OCI-LY3 (cell line): ENCODE data around the gene COL27A1.

Experiments
- H2AFZ ChIP-seq: fragments of 200-600, 300-600 bp; shearing (Covaris generic); 2 replicates; pipeline ENCODE4 v1.6.0; 2014; ENCODE audit warnings: antibody characterized with exemption, low read depth, low read length
- H3K27ac ChIP-seq: fragments of 200-600, 300-600 bp; sonication (generic); 2 replicates; pipeline ENCODE4 v1.5.1; 2014; ENCODE audit warnings: mild to moderate bottlenecking, low read length, moderate library complexity, mixed read lengths
- H3K27me3 ChIP-seq: fragments of 200-600, 300-600 bp; sonication (generic); 2 replicates; pipeline ENCODE4 v1.6.1; 2014; ENCODE audit warnings: low read depth, low read length, mixed read lengths
- H3K36me3 ChIP-seq: fragments of 200-600, 300-600 bp; sonication (generic); replicated peaks from 2 replicates; pipeline ENCODE3; 2014; ENCODE audit warnings: low read depth, low read length, mixed read lengths
- H3K4me1 ChIP-seq: fragments of 300-600, 200-600 bp; sonication (generic); 2 replicates; pipeline ENCODE4 v1.6.1; 2014; ENCODE audit warnings: low read length, mixed read lengths
- H3K4me2 ChIP-seq: fragments of 200-600, 300-600 bp; sonication (generic); 2 replicates; pipeline ENCODE4 v1.6.1; 2014; ENCODE audit warnings: low read length, mixed read lengths
- H3K4me3 ChIP-seq: fragments of 300-600, 200-600 bp; sonication (generic); 2 replicates; pipeline ENCODE4 v1.5.1; 2014; ENCODE audit warnings: antibody characterized with exemption, mild to moderate bottlenecking, low read length, moderate library complexity
- H3K79me2 ChIP-seq: fragments of 300-600, 200-600 bp; shearing (Covaris generic); 2 replicates; pipeline ENCODE4 v1.6.1; 2014; ENCODE audit warnings: mild to moderate bottlenecking, low read length, mixed read lengths
- H3K9ac ChIP-seq: fragments of 300-600, 200-600 bp; shearing (Covaris generic); 2 replicates; pipeline ENCODE4 v1.6.0; 2014; ENCODE audit warnings: mild to moderate bottlenecking, low read length, moderate library complexity
- H3K9me3 ChIP-seq: fragments of 200-600, 300-600 bp; shearing (Covaris generic); 2 replicates; pipeline ENCODE4 v1.6.1; 2014; ENCODE audit warnings: low read length, mixed read lengths; ENCODE audit not compliant: insufficient read depth
- H4K20me1 ChIP-seq: fragments of 200-600, 300-600 bp; sonication (generic); 2 replicates; pipeline ENCODE4 v1.6.1; 2016; ENCODE audit warnings: low read length, mixed read lengths; ENCODE audit not compliant: insufficient read depth
- EZH2phosphoT487 ChIP-seq: fragments of 200-600 bp; shearing (Covaris generic); IDR thresholded peaks from 2 replicates; pipeline ENCODE4 v1.6.1; 2018; ENCODE audit warnings: antibody characterized with exemption, mixed run types, low read depth
- TF ChIP-seq, protein P1 (sequence below): fragments of 200-600, 300-600 bp; sonication (generic); IDR thresholded peaks from 2 replicates; pipeline ENCODE4 v1.5.1; 2014; ENCODE audit warnings: antibody characterized with exemption, low read length, low read depth

Gene COL27A1

GRCh38 chr9:114140401-114140800 is 14.9 kb upstream of the COL27A1 start:
- no peak overlapping the region for H3K4me3 ChIP-seq
- TF ChIP-seq, protein P1, sequence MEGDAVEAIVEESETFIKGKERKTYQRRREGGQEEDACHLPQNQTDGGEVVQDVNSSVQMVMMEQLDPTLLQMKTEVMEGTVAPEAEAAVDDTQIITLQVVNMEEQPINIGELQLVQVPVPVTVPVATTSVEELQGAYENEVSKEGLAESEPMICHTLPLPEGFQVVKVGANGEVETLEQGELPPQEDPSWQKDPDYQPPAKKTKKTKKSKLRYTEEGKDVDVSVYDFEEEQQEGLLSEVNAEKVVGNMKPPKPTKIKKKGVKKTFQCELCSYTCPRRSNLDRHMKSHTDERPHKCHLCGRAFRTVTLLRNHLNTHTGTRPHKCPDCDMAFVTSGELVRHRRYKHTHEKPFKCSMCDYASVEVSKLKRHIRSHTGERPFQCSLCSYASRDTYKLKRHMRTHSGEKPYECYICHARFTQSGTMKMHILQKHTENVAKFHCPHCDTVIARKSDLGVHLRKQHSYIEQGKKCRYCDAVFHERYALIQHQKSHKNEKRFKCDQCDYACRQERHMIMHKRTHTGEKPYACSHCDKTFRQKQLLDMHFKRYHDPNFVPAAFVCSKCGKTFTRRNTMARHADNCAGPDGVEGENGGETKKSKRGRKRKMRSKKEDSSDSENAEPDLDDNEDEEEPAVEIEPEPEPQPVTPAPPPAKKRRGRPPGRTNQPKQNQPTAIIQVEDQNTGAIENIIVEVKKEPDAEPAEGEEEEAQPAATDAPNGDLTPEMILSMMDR: no peak
- no peak for TF ChIP-seq EZH2phosphoT487
- no peaks in the 10 kb centered on the region for H3K79me2 ChIP-seq
- H3K9ac ChIP-seq: no peak overlapping the region
- H3K9me3 ChIP-seq: no peaks in the 10 kb centered on the region
- no peaks in the 10 kb centered on the region for H3K4me1 ChIP-seq
- H3K27me3 ChIP-seq: peaks cover 77% of the 10 kb centered on the region
- H2AFZ ChIP-seq: no peak overlapping the region
- no peaks in the 10 kb centered on the region for H3K36me3 ChIP-seq
- no peak overlapping the region for H3K27ac ChIP-seq
- no peak overlapping the region for H3K4me2 ChIP-seq
- H4K20me1 ChIP-seq: no peaks in the 10 kb centered on the region

GRCh38 chr9:114140850-114141249 is 14.5 kb upstream of the COL27A1 start:
- H3K27me3 ChIP-seq: peaks cover 74% of the 10 kb centered on the region
- no peak overlapping the region for H3K4me2 ChIP-seq
- H3K27ac ChIP-seq: no peak overlapping the region
- no peaks in the 10 kb centered on the region for H3K36me3 ChIP-seq
- H4K20me1 ChIP-seq: no peaks in the 10 kb centered on the region
- H3K9me3 ChIP-seq: no peaks in the 10 kb centered on the region
- TF ChIP-seq, protein P1: no peak
- no peak for TF ChIP-seq EZH2phosphoT487
- no peak overlapping the region for H3K4me3 ChIP-seq
- no peak overlapping the region for H3K9ac ChIP-seq
- H2AFZ ChIP-seq: no peak overlapping the region
- no peaks in the 10 kb centered on the region for H3K4me1 ChIP-seq
- no peaks in the 10 kb centered on the region for H3K79me2 ChIP-seq

DNA sequence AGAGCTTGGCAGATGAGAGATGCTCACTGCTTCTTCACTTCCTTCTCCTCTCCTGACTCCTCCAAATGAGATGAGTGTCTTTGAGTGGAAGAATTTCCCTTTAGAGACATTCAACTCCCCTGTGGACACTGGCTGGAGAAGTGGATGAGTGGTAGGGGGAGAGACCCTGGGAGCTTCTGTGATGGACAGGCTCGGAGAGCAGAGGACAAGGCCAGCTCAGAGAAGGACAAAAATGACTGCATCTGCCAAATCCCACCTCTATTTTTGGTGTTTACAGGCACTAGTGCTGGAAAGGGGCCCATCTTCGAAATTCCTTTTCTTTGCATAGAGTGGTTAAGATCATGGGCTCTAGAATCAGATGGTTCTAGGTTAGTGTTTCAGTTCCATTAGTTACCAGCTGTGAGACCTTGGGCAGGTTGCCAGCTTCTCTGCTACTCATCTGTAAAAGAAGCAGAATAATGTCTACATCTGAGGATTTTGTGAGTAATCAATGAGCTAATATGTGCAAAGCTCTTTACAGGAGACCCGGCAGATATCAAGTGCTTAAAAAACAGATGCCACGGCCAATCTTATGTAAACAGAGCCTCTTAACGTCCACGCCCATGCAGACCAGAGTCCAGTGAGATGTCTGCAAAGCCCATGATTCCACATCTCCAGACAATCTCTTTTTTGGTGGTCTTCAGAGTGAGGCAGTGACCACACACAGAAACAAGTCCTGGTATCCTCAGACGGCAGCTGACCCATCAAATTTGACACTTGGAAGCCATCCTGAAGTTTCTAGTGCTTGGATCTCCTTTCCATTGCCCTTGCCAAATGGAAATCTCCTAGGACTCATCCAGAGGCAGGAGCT is 13.6 kb upstream of the COL27A1 start:
- Histone ChIP-seq H3K4me2 (no peak overlapping the region), H3K9ac (no peak overlapping the region), H3K79me2 (no peaks in the 10 kb centered on the region), H3K36me3 (no peaks in the 10 kb centered on the region), H3K4me1 (no peaks in the 10 kb centered on the region), H3K27ac (no peak overlapping the region), H2AFZ (no peak overlapping the region), H4K20me1 (no peaks in the 10 kb centered on the region), H3K27me3 (peaks cover 67% of the 10 kb centered on the region), H3K9me3 (no peaks in the 10 kb centered on the region), H3K4me3 (no peak overlapping the region)
- TF ChIP-seq, protein P1: no peak
- TF ChIP-seq EZH2phosphoT487: no peak

GRCh38 chr9:114143234-114143633 is 12.1 kb upstream of the COL27A1 start:
- Histone ChIP-seq H3K27ac (no peak overlapping the region), H3K9me3 (no peaks in the 10 kb centered on the region), H3K79me2 (no peaks in the 10 kb centered on the region), H3K27me3 (peaks cover 66% of the 10 kb centered on the region), H2AFZ (no peak overlapping the region), H3K4me2 (no peak overlapping the region), H3K4me1 (no peaks in the 10 kb centered on the region), H3K4me3 (no peak overlapping the region), H3K36me3 (no peaks in the 10 kb centered on the region), H3K9ac (no peak overlapping the region), H4K20me1 (no peaks in the 10 kb centered on the region)
- TF ChIP-seq, protein P1: no peak
- no peak for TF ChIP-seq EZH2phosphoT487
